NCI-H774 (cell line): Measurements from ENCODE around the gene ZNF518B.

Experiments
- DNase-seq: peaks from one replicate; lab custom pipeline; 2025; lab: John Stamatoyannopoulos, UW

The ZNF518B gene, protein sequence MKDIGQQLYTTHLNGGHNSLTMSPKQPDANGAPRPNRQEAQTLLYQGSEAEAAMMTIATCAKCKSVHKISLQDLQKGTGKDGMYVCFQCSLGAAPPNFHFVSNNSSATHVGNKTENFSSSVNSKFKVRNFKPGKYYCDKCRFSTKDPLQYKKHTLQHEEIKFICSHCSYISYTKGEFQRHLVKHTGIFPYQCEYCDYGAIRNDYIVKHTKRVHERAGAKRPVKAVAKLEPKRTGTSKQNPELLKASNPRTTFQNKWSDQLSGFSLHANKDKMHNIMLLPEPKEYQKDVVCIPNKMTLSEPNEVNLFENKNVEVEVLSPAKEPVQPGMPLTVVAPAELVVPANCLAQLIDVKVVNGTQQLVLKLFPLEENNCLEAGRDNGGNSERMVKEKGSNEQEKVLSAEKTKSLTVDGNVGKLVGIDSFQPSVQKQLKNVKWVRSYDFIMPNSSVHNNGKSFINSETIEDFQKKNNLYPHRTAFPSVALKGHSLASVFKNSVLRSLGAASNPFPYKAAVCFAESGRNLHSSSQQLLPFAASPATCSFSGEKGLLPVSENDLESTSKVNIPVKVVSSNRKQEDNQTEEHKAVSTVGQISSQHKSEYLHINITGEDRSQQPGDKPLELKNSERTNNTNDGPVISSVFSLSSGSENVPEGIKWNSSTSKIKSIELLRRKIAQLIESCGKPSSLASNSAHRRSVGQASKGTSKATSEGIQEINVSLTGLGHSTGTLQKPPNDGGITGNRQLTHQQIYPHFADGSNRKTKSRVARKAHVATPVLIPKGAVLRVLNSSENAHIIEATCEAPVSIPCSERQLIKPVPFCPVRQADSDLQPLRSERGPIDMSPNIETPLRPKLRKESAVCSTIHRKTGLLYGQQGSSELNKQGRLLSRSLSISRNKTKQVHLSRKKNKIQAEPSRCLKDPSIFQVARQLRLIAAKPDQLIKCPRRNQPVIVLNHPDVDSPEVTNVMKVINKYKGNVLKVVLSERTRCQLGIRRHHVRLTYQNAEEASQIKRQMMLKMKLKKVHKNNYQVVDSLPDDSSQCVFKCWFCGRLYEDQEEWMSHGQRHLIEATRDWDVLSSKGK

DNA sequence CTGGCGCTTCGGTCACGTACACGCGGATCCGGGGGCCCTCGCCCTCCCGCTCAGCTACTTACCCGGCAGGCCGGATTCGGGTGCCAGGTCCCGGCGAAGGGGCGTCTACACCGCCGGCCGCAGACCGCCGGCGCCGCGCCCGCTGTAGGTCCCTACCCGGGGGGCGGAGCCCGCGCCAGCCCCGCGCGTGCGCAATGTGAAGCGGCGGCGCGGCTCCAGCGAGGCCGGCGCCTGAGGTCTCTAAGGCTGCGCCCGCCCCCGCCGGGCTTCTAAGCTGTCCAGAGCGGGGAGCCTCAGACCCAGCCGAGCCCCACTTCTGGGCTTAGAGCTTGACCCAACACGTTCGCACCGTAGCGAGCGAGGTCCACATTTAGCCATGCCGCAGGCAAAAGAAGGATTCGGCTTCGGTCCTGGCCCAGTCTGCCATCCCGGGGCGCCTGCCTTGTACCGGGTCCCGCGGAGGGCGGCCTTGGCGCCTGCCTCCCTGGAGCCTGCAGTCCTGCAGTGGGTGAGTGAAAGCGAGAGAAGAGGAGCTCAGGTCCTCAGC lies at the start of gene ZNF518B:
Gene ZNF518B, minus strand, starts transcription at position 172 of the 547 bp plus-strand sequence. CDS start 11,098 bp downstream, outside the sequence.
- peak; percentile 78 for DNase-seq

DNA sequence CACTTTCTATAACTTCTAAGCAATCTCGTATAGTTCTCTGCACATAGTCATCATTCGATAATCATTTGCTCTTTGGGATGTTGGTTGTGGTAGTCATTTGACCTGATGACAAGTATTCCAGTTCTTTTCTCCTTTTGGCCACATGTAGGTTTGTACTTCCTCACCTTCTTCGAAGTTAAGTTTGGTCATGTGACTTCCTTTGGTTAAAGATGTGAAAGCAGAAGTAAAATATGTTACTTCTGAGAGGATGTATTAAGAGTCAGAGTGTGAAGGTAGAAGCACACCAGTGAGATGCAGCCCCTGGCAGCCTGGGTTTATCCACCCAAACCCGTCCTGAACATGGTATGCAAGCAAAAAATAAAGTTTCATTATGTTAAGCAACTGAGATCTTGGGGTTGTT lies 48.9 kb upstream of the ZNF518B start:
- no peak for DNase-seq

DNA sequence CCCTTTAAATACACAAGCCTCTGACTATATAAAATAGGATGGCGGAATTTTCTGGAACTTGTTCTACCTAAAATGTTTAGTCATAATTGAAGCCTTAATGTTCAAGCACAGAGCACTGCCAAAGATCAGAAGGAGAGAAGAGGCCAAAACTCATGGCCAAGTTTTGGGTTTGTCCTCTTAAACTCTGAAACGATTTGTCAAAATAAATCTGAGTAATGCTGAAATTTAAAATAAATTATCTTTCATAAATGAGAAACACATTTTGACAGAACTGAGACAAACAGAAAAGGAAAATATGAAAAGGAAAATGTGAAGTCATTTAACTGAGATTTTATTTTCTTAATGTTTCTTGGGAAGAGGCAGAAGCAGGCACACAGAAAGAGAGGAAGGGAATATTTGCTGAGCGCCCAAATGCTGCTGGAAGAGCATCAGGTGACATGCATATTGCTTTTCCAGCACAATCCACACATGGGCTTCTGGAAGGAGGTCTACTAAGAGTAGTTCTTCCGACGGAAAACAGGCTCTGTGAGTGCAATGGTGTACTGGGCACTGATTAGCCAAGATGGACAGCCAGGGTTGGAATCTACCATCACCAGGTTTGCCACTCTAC lies 47.4 kb upstream of the ZNF518B start:
- DNase-seq: no peak

DNA sequence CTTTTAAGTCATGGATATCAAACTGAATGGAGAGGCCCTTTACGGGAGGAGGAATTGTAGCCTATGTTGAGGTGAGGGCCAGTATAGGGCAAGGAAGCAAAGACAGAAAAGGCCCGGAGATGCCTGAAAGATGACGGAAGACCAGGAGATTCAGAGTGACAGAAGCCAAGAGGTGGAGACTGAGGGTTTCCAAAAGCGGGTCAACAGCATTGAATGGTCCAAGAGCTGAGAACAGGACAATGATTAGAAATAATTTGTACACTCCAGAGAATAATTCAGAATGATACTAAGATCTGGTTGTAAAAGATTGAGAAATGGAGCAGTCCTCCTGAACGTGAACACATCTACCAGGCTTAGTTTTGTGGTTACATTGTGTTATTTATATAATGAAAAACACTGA lies 45.5 kb upstream of the ZNF518B start:
- DNase-seq: no peak

DNA sequence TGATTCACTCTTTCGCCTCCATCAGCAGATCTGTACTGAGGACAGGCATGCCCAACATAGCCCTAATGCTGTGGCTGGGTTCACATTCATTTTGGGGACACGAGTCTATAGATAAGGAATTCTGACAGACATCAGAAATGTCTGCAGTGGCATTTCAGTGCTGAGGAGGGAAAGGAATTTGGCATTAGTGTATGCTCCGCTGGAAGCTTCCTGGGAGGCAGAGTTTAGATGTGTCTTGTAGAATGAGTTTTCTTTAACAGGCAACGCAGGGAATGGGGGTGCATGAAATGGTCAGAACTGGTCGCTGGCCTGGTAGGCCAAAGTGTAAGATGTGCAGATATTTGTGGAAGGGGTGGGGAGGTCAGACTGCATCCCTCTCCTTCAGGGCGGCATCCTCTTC lies 43.5 kb upstream of the ZNF518B start:
- DNase-seq: no peak

DNA sequence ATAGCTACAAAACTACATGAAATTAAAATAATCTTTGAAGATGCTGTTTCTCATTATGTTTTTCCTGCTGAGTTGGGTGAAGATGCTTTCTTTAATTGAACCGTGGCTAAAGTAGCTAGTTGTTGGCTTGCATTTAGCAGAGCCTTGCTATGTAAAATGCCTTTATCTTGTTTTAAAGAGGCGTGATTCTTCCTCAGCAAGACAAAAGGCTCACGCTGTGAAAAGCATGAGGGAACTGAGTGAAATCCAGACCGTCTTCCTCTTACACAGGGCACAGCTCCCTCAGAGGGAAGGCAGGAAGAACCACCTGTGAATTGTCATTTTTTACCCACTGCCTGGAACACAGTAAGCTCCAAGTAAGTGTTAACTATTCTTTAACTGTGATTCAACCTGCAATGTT lies 39.0 kb upstream of the ZNF518B start:
- no peak for DNase-seq

DNA sequence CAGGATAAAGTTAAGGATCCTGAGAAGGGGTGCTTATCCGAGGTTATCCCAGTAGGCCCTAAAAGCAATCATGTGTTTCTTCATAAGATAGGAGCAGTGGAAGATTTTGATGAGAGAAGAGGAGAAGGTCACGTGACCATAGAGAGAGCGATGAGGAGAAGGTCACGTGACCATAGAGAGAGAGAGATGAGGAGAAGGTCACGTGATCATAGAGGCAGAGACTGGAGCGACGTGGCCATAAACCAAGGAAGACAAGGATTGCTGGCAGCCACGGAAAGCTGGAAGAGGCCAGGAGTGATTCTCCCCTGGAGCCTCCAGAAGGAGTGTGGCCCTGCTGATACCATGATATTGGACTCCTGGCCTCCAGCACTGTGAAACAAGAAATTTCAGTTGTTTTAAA lies 38.4 kb upstream of the ZNF518B start:
- no peak for DNase-seq

DNA sequence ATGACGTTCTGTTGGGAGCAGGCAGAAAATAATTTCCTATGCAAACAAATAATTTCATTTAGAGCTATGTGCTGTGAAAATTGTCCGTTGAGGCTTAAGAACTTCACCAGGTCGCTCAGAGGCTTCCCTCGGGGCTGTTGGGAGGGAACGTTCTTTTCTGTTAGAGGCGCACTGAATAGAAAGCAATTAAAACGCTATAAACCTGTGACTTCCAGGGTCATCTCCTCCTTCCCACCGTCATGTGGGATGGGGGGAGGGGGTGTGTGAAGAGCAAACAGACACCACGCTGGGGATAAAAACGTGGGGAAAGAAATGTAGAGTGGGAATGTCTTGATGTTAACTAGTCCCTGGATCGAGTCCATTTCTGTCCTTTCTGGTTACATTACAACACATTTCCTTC lies 35.2 kb upstream of the ZNF518B start:
- DNase-seq: no peak

DNA sequence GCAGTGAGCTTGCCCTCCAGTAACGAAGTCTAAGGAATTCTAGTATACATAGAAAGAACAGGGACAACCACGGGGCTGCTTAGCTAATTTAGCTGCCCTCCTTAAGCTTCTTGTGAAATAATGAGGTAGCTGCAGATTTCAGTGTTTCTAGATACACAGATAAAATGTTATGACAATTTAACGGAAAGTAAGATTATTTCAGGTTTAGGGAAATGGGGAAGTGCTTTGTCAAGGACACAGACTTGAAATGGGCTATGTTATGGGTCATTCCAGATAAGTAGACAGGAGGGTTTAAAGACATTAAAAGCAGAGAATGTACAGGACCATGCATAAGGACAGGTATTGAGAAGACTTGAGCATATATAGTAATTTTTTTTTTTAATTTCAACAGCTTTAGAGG lies 34.2 kb upstream of the ZNF518B start:
- no peak for DNase-seq

DNA sequence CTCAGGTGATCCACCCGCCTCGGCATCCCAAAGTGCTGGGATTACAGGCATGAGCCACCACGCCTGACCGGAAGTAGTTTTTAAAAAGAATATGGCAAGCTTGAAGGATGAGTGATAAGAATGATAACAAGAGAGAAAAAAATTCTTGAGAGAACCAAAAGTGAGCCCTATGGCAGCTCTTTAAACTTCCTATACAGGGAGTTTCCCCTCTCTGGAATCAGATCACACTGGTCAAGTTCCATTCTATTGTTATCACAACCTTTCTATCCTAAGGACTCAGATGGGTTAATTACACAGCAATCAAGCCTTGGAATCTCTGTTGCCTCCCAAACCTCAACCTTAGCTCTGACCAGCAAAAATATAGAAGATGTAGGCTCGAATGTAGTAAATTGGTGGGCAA lies 33.8 kb upstream of the ZNF518B start:
- DNase-seq: no peak

DNA sequence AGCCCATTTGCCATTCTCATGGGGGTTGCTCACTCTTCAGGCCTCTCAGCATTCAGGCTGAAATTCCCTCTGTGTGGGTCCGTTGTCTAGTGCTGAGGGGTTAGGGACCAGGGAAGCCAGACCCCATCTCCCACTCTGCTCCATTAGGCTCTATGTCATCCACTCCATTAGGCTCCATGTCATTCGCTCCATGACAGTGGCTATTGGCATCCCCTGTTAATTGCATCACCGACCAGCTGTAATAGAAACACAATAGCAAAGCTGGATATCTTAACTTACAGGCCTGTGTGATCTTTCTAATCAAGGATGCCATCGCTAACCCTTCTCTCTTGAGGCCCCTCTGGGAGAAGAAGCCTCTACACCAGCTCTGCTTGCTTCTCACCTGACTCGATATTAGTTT lies 25.7 kb upstream of the ZNF518B start:
- no peak for DNase-seq

DNA sequence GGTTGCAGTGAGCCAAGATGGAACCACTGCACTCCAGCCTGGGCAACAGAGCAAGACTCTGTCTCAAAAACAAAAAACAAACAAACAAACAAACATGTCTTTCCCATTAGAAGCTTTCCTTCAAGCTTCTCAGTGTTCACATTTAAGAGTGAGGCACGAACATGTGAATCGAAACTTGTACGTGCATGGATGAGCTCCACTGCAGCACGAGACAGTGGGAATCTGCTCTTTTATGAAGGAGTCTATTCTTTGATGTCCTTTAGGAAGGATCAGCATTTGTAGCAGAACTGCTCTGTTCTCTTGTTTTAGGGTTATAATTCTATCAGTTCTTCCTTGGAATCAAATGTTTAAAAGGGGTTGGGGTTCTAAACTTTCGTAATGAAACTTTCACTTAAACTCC lies 23.4 kb upstream of the ZNF518B start:
- DNase-seq: no peak

DNA sequence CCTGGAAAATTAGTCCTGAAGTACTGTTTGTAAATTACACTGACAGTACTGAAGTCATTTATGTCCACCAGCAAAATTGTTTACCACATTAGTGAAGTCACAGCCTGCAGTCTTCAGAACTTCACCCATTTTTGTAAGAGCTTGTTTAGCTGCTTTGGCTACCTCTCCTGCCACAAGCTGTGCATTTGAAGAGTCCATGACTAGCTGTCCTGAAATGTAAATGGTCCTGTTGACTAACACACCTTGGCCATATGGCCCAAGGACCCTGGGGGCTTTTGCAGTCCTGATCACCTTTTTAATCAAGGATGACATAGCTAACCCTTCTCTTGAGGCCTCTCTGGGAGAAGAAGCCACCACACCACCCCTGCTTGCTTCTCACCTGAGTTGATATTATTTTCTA lies 21.4 kb upstream of the ZNF518B start:
- no peak for DNase-seq

DNA sequence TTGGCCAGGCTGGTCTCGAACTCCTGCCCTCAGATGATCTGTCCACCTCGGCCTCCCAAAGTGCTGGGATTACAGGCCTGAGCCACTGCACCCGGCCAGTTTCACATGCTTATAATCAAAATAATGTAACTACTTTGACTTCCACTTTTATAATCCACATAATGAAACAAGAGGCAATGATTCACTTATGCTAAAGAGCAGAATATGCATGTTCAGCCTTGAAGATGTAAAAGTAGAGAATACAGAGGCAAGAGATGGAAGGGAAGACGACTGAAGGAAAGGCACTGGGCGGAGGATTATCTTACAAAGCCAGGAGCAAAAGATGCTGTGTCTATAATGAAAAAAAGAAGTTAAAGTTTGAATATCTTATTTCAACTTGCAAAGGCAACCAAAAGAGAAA lies 13.3 kb upstream of the ZNF518B start:
- no peak for DNase-seq

DNA sequence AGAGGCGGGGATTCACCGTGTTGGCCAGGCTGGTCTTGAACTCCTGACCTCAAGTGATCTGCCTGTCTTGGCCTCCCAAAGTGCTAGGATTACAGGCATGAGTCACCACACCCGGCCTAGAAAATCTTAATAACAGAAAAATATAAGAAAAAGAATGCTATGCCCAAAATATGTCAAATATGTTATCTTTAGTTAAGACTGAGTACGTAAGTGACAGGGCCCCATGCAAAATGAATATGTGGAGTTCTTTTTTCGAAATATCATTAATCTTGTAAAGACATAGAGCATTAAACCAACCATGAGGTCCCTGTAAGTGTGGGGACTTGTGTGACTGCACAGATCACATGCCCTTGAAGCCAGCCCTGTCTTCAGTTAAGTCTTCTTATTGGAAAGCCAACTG lies 8.9 kb upstream of the ZNF518B start:
- no peak for DNase-seq

DNA sequence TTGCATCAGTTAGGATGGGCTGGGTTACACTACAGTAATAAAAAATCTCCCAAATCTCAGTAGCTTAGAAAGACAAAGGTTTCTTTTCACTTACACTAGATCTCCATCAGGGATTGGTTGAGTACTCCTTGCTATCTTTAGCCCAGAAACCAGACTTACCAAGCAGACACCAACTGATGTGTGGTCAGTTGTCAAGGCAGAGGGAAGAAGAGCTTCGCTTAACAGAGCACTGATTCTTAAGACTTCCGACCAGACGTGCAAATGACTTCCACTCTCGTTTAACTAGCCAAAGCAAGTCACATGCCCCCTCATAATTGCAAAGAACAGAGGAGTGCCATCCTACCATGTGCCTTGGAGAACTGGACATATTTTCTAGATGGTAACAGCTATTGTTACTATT lies 5.7 kb upstream of the ZNF518B start:
- DNase-seq: no peak

DNA sequence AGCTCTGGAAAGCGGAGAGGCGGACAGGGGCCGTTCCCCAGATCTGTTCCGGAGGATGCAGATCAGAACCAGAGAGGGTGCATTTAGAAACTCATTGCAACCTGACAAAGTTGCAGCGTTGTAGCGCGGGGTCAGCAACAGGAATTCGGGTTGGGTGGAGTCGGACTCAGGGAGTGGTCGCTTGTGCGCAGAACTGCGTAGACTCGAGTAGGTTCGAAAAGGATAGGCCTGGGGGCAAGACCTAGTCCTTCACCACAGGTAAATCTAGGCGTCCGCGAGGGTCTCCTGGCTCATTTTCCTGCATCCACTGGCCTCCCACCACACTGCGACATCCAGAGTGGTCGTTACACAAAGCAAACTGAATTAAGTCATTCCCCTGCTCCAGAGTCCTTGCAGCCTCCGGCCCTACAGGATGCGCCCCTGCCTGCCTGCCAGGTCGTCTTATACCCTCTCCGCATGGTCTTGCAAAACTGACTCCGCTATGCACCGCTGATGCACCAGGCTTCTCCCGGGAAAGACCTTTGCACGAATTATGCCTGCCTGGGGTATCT lies 4.7 kb upstream of the ZNF518B start:
- no peak for DNase-seq

DNA sequence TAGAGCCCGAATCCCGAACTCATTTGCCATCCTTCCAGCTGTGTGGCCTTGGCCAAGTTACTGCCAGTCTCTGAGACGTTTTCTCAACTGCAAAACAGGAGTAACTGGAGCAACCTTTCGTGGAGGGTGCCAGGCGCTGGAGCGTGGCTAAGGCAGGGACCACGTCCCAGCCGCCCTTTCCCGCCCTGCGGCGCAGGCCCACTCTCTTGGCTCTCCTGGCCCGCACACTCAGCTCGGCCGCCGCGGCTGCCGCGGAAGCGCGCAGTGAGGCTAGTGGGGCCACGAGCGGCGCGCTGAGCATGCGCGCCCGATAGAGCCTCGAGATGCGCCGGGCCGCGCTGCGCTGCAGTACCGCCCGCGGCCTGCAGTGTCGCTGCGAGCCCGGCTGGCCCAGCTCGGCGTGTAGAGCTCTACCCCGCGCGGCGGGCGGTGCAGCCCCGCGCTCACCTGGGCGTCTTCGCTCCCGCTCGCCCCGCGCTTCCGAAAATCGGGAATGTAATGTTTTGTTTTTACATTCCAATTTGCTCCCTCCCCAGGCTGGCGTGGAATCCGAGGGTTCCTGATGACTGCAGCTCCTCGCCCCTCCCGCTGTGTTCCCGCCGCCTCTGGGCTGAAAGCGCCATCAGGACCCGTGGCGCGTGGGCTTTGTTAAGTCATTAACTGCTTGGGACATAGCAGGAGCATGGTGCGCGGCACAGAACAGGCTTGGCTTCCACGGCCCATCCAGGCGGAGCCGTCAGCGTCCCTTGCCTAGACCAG lies 4.0 kb upstream of the ZNF518B start:
- peak; percentile 71 for DNase-seq

DNA sequence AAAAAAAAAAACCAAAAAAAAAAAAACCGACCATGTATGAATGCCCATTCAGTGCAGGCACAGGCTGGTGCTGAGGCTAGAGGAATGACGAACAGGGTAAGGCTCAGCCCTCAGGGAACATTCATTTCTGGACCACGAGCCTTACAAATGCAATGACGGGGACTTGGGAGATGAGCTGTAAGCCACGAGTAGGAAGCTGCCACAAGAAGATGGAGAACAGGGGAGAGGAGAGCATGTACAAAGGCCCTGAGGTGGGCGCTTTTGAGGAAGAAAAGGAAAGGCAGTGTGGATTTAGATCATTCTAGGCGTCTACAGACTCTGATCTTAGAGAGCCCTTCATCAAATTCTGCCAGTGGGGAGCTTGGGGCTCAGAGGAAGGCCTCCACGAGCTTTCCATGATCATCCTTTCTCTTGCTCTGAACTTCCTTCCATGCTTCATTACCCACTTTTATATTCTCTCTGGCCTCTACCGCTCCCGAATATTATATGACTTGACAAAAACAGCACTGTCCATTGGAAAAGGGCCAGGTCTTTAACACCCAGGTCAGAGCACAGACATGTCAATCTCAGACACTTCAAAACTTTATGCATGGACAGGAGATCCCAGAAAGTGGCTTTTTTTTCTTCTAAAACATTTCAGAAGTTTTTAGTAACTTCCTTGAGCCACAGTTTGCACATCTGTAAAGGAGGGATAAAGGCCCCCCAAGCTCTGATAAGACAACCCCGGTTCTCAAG lies 3.3 kb upstream of the ZNF518B start:
- DNase-seq: no peak

DNA sequence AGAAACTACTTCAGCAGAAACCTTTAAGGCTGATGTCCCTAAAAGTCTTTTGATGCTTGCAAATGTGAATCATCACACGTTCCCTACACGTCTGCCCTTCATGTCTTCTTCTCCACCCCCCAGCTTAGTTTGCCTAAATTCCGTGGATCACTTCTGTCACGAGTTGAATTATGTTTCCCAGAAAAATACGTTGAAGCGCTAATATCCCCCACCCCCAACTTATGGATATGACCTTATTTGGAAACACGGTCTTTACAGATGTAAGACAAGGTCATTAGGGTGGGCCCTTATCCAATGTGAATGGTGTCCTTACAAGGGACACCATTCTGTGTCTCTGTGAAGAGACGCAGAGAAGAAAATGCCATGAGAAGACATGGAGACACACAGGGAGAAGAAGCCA lies 2.1 kb upstream of the ZNF518B start:
- no peak for DNase-seq
